ENCODE data around the gene MLIP.

DNA sequence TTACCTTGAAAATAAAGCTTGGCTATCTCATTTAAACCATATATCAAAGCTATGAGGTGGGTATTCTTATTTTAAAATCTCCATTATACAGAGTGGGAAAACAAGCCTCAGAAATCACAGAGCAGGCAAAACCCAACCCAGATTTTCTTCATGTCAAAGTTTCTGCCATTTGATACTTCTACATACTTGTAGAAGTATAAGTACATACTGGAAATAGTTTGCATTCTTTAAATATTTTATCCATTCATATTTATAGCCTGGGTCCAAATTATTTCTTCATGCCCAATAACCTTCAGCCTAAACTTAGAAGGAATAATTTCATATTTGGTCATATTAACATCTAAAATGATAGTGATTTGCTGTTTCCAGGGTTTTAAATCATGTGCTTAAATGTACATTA lies 61.8 kb downstream of the MLIP start:
- TF ChIP-seq, protein P1, sequence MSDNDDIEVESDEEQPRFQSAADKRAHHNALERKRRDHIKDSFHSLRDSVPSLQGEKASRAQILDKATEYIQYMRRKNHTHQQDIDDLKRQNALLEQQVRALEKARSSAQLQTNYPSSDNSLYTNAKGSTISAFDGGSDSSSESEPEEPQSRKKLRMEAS (IDR thresholded peaks at IDR 0.05; ENCODE audit: low read depth, low read length): no peak
- TF ChIP-seq POLR2A (IDR thresholded peaks at IDR 0.05; ENCODE audit: extremely low read depth, insufficient read length): no peak
- TF ChIP-seq, protein P2, sequence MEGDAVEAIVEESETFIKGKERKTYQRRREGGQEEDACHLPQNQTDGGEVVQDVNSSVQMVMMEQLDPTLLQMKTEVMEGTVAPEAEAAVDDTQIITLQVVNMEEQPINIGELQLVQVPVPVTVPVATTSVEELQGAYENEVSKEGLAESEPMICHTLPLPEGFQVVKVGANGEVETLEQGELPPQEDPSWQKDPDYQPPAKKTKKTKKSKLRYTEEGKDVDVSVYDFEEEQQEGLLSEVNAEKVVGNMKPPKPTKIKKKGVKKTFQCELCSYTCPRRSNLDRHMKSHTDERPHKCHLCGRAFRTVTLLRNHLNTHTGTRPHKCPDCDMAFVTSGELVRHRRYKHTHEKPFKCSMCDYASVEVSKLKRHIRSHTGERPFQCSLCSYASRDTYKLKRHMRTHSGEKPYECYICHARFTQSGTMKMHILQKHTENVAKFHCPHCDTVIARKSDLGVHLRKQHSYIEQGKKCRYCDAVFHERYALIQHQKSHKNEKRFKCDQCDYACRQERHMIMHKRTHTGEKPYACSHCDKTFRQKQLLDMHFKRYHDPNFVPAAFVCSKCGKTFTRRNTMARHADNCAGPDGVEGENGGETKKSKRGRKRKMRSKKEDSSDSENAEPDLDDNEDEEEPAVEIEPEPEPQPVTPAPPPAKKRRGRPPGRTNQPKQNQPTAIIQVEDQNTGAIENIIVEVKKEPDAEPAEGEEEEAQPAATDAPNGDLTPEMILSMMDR (IDR thresholded peaks at IDR 0.05; ENCODE audit: low read depth, low read length): no peak
